Nephron (organoid): ENCODE data around the gene PLP1.

ENCODE experiments used
- H3K27ac Mint-ChIP-seq, 3 experiments: 2 replicates each; pipeline ENCODE4 v1.8.0; 2020; ENCODE audit warnings: mixed read lengths in 3 of 3, mild to moderate bottlenecking in 2 of 3, moderate library complexity in 1 of 3
- H3K27me3 Mint-ChIP-seq: 2 replicates; pipeline ENCODE4 v1.8.0; 2021; ENCODE audit warnings: low read depth, mild to moderate bottlenecking, moderate library complexity, mixed read lengths
- H3K36me3 Mint-ChIP-seq: 2 replicates; pipeline ENCODE4 v1.8.0; 2020; ENCODE audit warnings: low read depth, mixed read lengths
- H3K4me1 Mint-ChIP-seq: 2 replicates; pipeline ENCODE4 v1.8.0; 2020; ENCODE audit warnings: mixed read lengths
- H3K4me3 Mint-ChIP-seq, 3 experiments: 2 replicates each; pipeline ENCODE4 v1.8.0; 2020; ENCODE audit warnings: mild to moderate bottlenecking in 3 of 3, mixed read lengths in 3 of 3, moderate library complexity in 2 of 3
- H3K9me3 Mint-ChIP-seq: 2 replicates; pipeline ENCODE4 v1.8.0; 2020; ENCODE audit warnings: mixed read lengths
- TF ChIP-seq, protein P1 (sequence below), 3 experiments: fragments of 200-600 bp; sonication (generic); IDR thresholded peaks; one replicate each; pipeline ENCODE4 v1.5.0; 2021; ENCODE audit warnings: antibody characterized with exemption in 3 of 3; ENCODE audit not compliant: unreplicated experiment in 3 of 3

Gene PLP1

DNA sequence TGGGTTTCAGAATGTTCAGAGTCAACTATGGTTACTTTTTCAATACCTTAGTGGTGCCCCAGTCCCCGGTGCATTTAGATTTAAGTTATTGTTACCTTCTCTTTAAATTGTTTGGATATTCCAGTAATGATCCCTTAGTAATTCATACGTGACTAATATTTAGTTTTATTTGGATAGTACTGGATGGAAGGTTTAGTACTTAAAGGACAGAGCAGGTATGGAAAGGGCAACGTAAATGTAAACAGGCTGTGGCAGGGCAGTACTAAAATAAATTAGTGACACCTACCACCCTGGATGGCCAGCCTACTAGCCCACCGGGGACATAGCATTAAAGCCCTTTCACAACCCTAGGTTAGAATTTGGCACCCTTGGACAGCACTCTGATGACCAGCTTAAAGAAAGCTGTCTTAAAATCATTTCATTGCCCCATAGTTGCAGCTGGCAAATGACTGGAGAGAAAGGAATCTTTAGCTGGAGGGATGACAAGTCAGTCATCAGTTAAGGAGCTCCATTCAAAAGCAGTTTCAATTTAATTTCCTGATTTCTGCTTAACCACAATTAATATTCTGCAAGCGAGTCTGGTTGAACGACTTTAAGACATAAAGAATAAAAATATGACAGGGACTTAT lies 16.4 kb downstream of the PLP1 start:
- no peaks in the 10 kb centered on the region for H3K4me1 Mint-ChIP-seq
- no peaks in the 10 kb centered on the region for H3K27me3 Mint-ChIP-seq
- no peak overlapping the region for H3K27ac Mint-ChIP-seq
- H3K4me3 Mint-ChIP-seq, result no peak overlapping the region
- TF ChIP-seq, protein P1, sequence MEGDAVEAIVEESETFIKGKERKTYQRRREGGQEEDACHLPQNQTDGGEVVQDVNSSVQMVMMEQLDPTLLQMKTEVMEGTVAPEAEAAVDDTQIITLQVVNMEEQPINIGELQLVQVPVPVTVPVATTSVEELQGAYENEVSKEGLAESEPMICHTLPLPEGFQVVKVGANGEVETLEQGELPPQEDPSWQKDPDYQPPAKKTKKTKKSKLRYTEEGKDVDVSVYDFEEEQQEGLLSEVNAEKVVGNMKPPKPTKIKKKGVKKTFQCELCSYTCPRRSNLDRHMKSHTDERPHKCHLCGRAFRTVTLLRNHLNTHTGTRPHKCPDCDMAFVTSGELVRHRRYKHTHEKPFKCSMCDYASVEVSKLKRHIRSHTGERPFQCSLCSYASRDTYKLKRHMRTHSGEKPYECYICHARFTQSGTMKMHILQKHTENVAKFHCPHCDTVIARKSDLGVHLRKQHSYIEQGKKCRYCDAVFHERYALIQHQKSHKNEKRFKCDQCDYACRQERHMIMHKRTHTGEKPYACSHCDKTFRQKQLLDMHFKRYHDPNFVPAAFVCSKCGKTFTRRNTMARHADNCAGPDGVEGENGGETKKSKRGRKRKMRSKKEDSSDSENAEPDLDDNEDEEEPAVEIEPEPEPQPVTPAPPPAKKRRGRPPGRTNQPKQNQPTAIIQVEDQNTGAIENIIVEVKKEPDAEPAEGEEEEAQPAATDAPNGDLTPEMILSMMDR (IDR thresholded peaks at IDR 0.05; ENCODE audit: unreplicated experiment in 3 of 3), result no peak
- no peaks in the 10 kb centered on the region for H3K36me3 Mint-ChIP-seq
- no peaks in the 10 kb centered on the region for H3K9me3 Mint-ChIP-seq

- Mint-ChIP-seq H3K27me3 (no peaks in the 10 kb centered on the region), H3K27ac (no peak overlapping the region), H3K36me3 (no peaks in the 10 kb centered on the region), H3K4me1 (no peaks in the 10 kb centered on the region), H3K9me3 (no peaks in the 10 kb centered on the region), H3K4me3 (no peak overlapping the region)
- TF ChIP-seq, protein P1 (IDR thresholded peaks at IDR 0.05; ENCODE audit: unreplicated experiment in 3 of 3), result no peak
These were observed 16.9 kb downstream of the PLP1 start for GRCh38 chrX:103793545-103793940.

DNA sequence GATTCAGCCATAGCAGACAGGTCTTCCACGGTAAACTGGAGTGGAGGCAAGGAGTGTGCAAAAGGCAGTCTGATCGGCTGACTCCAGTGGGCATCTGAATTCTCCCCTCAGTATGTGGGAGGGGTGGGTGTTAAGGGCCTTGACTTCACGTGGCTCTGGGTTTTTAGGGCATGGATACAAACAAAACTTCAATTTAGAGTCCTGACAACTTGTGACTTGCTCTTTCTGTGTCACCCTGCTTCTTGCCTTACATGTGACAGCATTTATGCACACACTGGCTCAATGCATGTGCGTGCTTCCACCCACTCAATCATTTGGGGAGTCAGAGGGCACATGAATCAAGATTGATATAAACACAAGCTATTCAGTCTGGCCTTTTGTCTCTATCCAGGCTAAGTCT lies 17.5 kb downstream of the PLP1 start:
- H3K4me3 Mint-ChIP-seq, result no peak overlapping the region
- H3K36me3 Mint-ChIP-seq, result no peaks in the 10 kb centered on the region
- TF ChIP-seq, protein P1 (IDR thresholded peaks at IDR 0.05; ENCODE audit: unreplicated experiment in 3 of 3), result no peak
- no peaks in the 10 kb centered on the region for H3K4me1 Mint-ChIP-seq
- no peaks in the 10 kb centered on the region for H3K27me3 Mint-ChIP-seq
- H3K27ac Mint-ChIP-seq, result no peak overlapping the region
- no peaks in the 10 kb centered on the region for H3K9me3 Mint-ChIP-seq

DNA sequence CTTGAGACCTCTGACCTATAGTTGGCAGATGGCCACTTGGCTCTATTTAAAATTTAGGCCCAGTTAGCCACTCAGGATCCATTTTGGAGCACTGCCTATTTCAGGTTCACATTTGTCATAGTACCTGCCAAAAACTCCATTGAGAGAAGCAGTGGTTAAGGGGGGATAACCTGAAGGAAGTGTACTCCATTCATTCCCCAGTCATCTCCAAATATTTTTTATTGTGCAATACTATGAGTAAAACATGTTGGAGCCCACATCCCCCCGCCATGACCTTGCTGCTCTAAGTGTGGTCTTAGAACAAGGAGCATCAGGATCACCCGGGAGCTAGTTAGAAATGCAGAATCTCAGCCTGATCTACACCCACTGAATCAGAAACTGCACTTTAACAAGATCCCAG lies 21.1 kb downstream of the PLP1 start:
- Mint-ChIP-seq H3K4me1 (no peaks in the 10 kb centered on the region), H3K36me3 (no peaks in the 10 kb centered on the region), H3K27ac (no peak overlapping the region), H3K4me3 (no peak overlapping the region), H3K27me3 (no peaks in the 10 kb centered on the region), H3K9me3 (no peaks in the 10 kb centered on the region)
- TF ChIP-seq, protein P1 (IDR thresholded peaks at IDR 0.05; ENCODE audit: unreplicated experiment in 3 of 3), result no peak

DNA sequence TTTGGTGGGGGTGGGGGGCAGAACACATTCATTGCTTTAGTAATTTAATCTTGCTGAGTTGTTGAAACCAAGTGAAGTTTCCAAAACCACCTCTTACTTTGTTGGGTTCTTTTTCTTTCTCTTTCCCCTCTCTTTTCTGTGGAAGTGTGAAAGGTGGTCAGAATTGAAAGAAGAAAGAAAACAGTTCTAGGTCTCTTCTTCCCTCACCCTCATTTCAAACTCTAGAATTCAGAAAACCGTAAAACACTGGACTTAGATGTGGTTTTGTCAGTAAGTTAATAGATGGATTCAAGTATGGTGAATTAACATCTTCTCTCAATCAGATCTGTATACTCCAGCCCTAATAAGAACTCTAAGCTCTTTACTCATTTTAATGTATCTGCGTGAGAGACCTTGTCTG lies 23.7 kb downstream of the PLP1 start:
- TF ChIP-seq, protein P1 (IDR thresholded peaks at IDR 0.05; ENCODE audit: unreplicated experiment in 3 of 3), result no peak
- no peaks in the 10 kb centered on the region for H3K9me3 Mint-ChIP-seq
- H3K36me3 Mint-ChIP-seq, result no peaks in the 10 kb centered on the region
- no peaks in the 10 kb centered on the region for H3K27me3 Mint-ChIP-seq
- H3K4me1 Mint-ChIP-seq, result no peaks in the 10 kb centered on the region
- no peak overlapping the region for H3K4me3 Mint-ChIP-seq
- no peak overlapping the region for H3K27ac Mint-ChIP-seq

GRCh38 chrX:103805860-103806259 lies 29.2 kb downstream of the PLP1 start:
- Mint-ChIP-seq H3K27me3 (no peaks in the 10 kb centered on the region), H3K4me1 (no peaks in the 10 kb centered on the region), H3K4me3 (no peak overlapping the region)

More at GRCh38 chrX:103805860-103806259, 29.2 kb downstream of the PLP1 start:
- Mint-ChIP-seq H3K36me3 (no peaks in the 10 kb centered on the region), H3K9me3 (no peaks in the 10 kb centered on the region), H3K27ac (no peak overlapping the region)
- TF ChIP-seq, protein P1 (IDR thresholded peaks at IDR 0.05; ENCODE audit: unreplicated experiment in 3 of 3), result no peak
